ENCODE results near the gene MYH14. TPM values are rescaled to one million over a fixed set of nuclear protein-coding genes. Genes with fewer than 3 reads are reported as not detected.

Gene MYH14
- total RNA-seq, 4 donors from 2014 or later = 103 to 174 (median 141) TPM

GRCh38 chr19:50248413-50248812 is 45.0 kb downstream of the MYH14 start:
- Histone ChIP-seq H3K4me3 (no peak overlapping the region), H3K9me3 (no peaks in the 10 kb centered on the region), H3K36me3 (peaks cover 5 to 60% of the 10 kb centered on the region in 2 donors), H3K4me1 (no peaks in the 10 kb centered on the region), H3K27ac (no peak overlapping the region), H3K27me3 (no peaks in the 10 kb centered on the region)
- no peak for ATAC-seq
- intact Hi-C loops (cut with DNase I; ENCODE audit: low total_unique reads) (no loop called here), in situ Hi-C loops (cut with MboI; ENCODE audit: low sequenced_read_pairs in 4 of 4) (no loop called here)
- no peak for TF ChIP-seq POLR2A (IDR thresholded peaks at IDR 0.05)
- TF ChIP-seq, protein P1, sequence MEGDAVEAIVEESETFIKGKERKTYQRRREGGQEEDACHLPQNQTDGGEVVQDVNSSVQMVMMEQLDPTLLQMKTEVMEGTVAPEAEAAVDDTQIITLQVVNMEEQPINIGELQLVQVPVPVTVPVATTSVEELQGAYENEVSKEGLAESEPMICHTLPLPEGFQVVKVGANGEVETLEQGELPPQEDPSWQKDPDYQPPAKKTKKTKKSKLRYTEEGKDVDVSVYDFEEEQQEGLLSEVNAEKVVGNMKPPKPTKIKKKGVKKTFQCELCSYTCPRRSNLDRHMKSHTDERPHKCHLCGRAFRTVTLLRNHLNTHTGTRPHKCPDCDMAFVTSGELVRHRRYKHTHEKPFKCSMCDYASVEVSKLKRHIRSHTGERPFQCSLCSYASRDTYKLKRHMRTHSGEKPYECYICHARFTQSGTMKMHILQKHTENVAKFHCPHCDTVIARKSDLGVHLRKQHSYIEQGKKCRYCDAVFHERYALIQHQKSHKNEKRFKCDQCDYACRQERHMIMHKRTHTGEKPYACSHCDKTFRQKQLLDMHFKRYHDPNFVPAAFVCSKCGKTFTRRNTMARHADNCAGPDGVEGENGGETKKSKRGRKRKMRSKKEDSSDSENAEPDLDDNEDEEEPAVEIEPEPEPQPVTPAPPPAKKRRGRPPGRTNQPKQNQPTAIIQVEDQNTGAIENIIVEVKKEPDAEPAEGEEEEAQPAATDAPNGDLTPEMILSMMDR (IDR thresholded peaks at IDR 0.05 in 4 of 5, conservative IDR thresholded peaks at IDR 0.05 in 1 of 5) = no peak
- no peak for DNase-seq

DNA sequence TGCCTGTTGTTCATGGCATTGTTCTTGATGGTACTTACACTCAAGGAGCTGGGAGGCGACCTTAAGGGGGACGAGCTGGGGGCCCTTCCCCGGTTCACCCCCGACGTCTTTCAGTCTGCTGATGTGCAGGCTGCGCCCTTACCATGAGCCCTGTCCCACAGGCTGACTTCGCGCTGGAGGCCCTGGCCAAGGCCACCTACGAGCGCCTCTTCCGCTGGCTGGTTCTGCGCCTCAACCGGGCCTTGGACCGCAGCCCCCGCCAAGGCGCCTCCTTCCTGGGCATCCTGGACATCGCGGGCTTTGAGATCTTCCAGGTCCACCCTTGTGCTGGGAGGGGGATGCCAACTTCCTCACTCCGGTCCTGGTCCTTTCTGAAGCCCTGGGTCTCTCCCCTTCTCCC is 45.4 kb downstream of the MYH14 start:
- no peak for TF ChIP-seq POLR2A (IDR thresholded peaks at IDR 0.05)
- TF ChIP-seq, protein P1 (IDR thresholded peaks at IDR 0.05 in 4 of 5, conservative IDR thresholded peaks at IDR 0.05 in 1 of 5) = no peak
- H3K4me1 ChIP-seq = no peaks in the 10 kb centered on the region
- no peaks in the 10 kb centered on the region for H3K27me3 ChIP-seq
- no peak for ATAC-seq
- no peak overlapping the region for H3K4me3 ChIP-seq
- H3K9me3 ChIP-seq = no peaks in the 10 kb centered on the region
- in situ Hi-C loops (cut with MboI; ENCODE audit: low sequenced_read_pairs in 4 of 4) (no loop called here), intact Hi-C loops (cut with DNase I; ENCODE audit: low total_unique reads) (no loop called here)
- H3K36me3 ChIP-seq = peaks cover 5 to 64% of the 10 kb centered on the region in 2 donors
- no peak for DNase-seq
- H3K27ac ChIP-seq = no peak overlapping the region

DNA sequence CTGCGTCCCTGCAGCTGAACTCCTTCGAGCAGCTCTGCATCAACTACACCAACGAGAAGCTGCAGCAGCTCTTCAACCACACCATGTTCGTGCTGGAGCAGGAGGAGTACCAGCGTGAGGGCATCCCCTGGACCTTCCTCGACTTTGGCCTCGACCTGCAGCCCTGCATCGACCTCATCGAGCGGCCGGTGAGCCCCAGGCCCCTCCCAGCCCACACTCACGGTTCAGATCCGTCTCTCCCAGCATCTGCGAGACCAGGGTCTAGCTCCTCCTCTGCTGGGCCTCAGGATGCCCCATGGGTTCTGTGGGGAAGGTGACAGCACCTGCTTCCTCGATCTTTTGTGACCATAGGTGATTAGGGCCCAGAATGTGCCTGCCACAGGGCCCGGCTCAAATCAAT is 46.2 kb downstream of the MYH14 start:
- ATAC-seq (no peak), DNase-seq (no peak)
- TF ChIP-seq POLR2A (IDR thresholded peaks at IDR 0.05) = no peak
- TF ChIP-seq, protein P1 (IDR thresholded peaks at IDR 0.05 in 4 of 5, conservative IDR thresholded peaks at IDR 0.05 in 1 of 5) = no peak

GRCh38 chr19:50250450-50251136 is 47.2 kb downstream of the MYH14 start:
- no peaks in the 10 kb centered on the region for H3K9me3 ChIP-seq
- intact Hi-C loops (cut with DNase I; ENCODE audit: low total_unique reads) = no loop called here
- H3K4me3 ChIP-seq = no peak overlapping the region
- H3K36me3 ChIP-seq = peaks cover 5 to 76% of the 10 kb centered on the region in 2 donors
- H3K27me3 ChIP-seq = no peaks in the 10 kb centered on the region
- no peaks in the 10 kb centered on the region for H3K4me1 ChIP-seq
- ATAC-seq (no peak), DNase-seq (no peak)
- in situ Hi-C loops (cut with MboI; ENCODE audit: low sequenced_read_pairs in 4 of 4) = loop anchor here in 3 of 4 donors (25.0 kb wide), 1 partner anchor 88 kb away; the partner anchor contains the start of gene IZUMO2 (in 3 of the 3)
- TF ChIP-seq POLR2A (IDR thresholded peaks at IDR 0.05) = no peak
- TF ChIP-seq, protein P1 (IDR thresholded peaks at IDR 0.05 in 4 of 5, conservative IDR thresholded peaks at IDR 0.05 in 1 of 5) = no peak
- H3K27ac ChIP-seq = no peak overlapping the region

More for the DNA sequence above, 46.2 kb downstream of the MYH14 start:
- peaks cover 5 to 70% of the 10 kb centered on the region in 2 donors for H3K36me3 ChIP-seq
- no peaks in the 10 kb centered on the region for H3K27me3 ChIP-seq
- H3K9me3 ChIP-seq = no peaks in the 10 kb centered on the region
- no peak overlapping the region for H3K27ac ChIP-seq
- H3K4me3 ChIP-seq = no peak overlapping the region
- H3K4me1 ChIP-seq = no peaks in the 10 kb centered on the region
- intact Hi-C loops (cut with DNase I; ENCODE audit: low total_unique reads) = no loop called here
- in situ Hi-C loops (cut with MboI; ENCODE audit: low sequenced_read_pairs in 4 of 4) = loop anchor here in 3 of 4 donors (25.0 kb wide), 1 partner anchor 87 kb away; the partner anchor contains the start of gene IZUMO2 (in 3 of the 3)
